Pancreas (tissue), 10 donors: ENCODE measurements around the gene SH2D1B. TPM values are rescaled to one million over a fixed set of nuclear protein-coding genes. Genes with fewer than 3 reads are reported as not detected.

Experiments
- ATAC-seq, 4 donors: fragments of 200-7000 bp; cut with Tn5 transposase; one replicate each; pipeline versions ENCODE4 v1.8.0 to v1.9.1; 2020; ENCODE audit warnings: mild to moderate bottlenecking in 4 of 4, moderate library complexity in 4 of 4
- DNase-seq, 6 donors: peaks; one replicate each; pipeline ENCODE4 v3.0.0-alpha.2; 2020
- FAIRE-seq: peaks from 2 replicates; lab custom pipeline; 2012; peaks lifted over from hg19 to GRCh38; lab: Jason Lieb, UNC
- H3K27ac ChIP-seq, 4 donors: fragments of 200-600 bp; sonication (generic); 1 replicate in 3 of 4; 2 replicates in 1 of 4; pipeline versions ENCODE4 v1.5.0 to v1.8.0; 2020
- H3K27me3 ChIP-seq, 4 donors: fragments of 200-600 bp; one replicate each; pipeline ENCODE4 v1.8.0; 2021
- H3K36me3 ChIP-seq, 3 donors: fragments of 200-600 bp; sonication (generic) in 1 of 3; one replicate each; pipeline versions ENCODE4 v1.5.0 to v1.8.0; 2020 to 2021
- H3K4me1 ChIP-seq, 3 donors: fragments of 200-600 bp; one replicate each; pipeline ENCODE4 v1.8.0; 2021
- H3K4me3 ChIP-seq, 4 donors: fragments of 200-600 bp; sonication (generic) in 2 of 4; one replicate each; pipeline versions ENCODE4 v1.5.0 to v1.8.0; 2020 to 2021
- H3K9me3 ChIP-seq, 4 donors: fragments of 200-600 bp; one replicate each; pipeline ENCODE4 v1.8.0; 2021
- WGBS, 2 donors: extraction: QIAGEN DNeasy Blood & Tissue Kit; methylation state at CpG; one replicate each; pipeline ENCODE4 v1.1.7; 2013; 5-methylcytosine and 5-hydroxymethylcytosine counted together
- intact Hi-C, 3 donors: fragments of 100-400 bp; cut with DNase I; formaldehyde crosslinking; loops; one replicate each; pipeline versions ENCODE4 v1.11.1 to v1.14.2; 2022
- polyA plus RNA-seq, 2 donors: library from polyadenylated mRNA; stranded (reverse); fragments of 200-250 nt; gene quantifications; one replicate each; pipeline ENCODE4 v1.2.3, GENCODE V29; 2013
- total RNA-seq, 6 donors: library from RNA; stranded (reverse); fragmentation: NEBNext Ultra II Directional in 4 of 6; extraction: Animal tissue kit (Norgen Biotek cat#: 25700) in 4 of 6; gene quantifications; one replicate each; pipeline versions ENCODE4 v1.2.1 to v1.2.4, GENCODE V29; 2021 to 2023
- TF ChIP-seq, protein P1 (sequence below), 4 donors: fragments of 200-600 bp; sonication (generic) in 3 of 4; IDR thresholded peaks; one replicate each; pipeline versions ENCODE4 v1.5.0 to v1.8.0; 2021; ENCODE audit warnings: antibody characterized with exemption in 4 of 4
- donor health status: healthy with polysubstance abuse.
- donor health status: DM: no; HTN: no; CAD: no; lungs with moderate emphysema.
- donor health status: DM: no; HTN: no; CAD: no.
- donor health status: control.
- donor health status: control.
- donor health status: Bipolar disorder and iron deficiency.
- donor health status: DM: yes; HTN: yes; CAD: no.
- donor health status: DM: no; HTN: no; CAD: no.
- donor health status: DM: no; HTN: no; CAD: no.
- donor health status: DM: yes; HTN: yes; CAD: no.

SH2D1B gene
- total and polyA plus RNA-seq, 8 donors, result 0.06 TPM; not detected in 7

DNA sequence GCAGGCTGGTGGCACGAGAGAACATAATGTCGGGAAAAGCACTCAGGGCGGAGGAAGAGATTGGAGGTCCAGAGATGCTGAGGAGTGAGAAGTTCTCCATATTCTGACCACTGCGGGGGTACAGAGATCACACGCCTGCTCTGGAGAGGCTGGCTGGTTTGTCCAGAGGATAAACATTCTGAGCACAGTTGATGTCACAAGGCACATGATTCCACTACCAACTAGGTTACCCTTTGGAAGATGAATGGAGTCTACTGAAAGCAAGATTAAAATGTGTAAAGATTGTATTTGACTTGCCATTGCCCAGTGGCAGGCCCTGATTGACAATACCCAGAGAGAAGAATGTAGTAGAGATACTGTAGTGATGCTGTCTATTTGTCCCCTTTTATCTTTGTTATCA, 35.2 kb downstream of the SH2D1B start, which contains the start of gene SPATA46:
Gene SPATA46, minus strand, starts transcription at position 164 of the 400 bp plus-strand sequence. Its CDS starts 64 bp downstream, at position 100.
- no peaks in the 10 kb centered on the region for H3K9me3 ChIP-seq
- no peak within 1 kb of the TSS for H3K4me3 ChIP-seq
- no peaks in the 10 kb centered on the region for H3K36me3 ChIP-seq
- no peaks in the 10 kb centered on the region for H3K4me1 ChIP-seq
- ATAC-seq (no peak), DNase-seq (no peak), FAIRE-seq (no peak)
- H3K27ac ChIP-seq, result no peak within 1 kb of the TSS
- intact Hi-C loops, result no loop called here
- TF ChIP-seq, protein P1, sequence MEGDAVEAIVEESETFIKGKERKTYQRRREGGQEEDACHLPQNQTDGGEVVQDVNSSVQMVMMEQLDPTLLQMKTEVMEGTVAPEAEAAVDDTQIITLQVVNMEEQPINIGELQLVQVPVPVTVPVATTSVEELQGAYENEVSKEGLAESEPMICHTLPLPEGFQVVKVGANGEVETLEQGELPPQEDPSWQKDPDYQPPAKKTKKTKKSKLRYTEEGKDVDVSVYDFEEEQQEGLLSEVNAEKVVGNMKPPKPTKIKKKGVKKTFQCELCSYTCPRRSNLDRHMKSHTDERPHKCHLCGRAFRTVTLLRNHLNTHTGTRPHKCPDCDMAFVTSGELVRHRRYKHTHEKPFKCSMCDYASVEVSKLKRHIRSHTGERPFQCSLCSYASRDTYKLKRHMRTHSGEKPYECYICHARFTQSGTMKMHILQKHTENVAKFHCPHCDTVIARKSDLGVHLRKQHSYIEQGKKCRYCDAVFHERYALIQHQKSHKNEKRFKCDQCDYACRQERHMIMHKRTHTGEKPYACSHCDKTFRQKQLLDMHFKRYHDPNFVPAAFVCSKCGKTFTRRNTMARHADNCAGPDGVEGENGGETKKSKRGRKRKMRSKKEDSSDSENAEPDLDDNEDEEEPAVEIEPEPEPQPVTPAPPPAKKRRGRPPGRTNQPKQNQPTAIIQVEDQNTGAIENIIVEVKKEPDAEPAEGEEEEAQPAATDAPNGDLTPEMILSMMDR (IDR thresholded peaks at IDR 0.05), result no peak
- WGBS, 2 donors, result 93 to 97% methylated on average over 5 of the region's 5 CpGs
- H3K27me3 ChIP-seq, result no peaks in the 10 kb centered on the region

DNA sequence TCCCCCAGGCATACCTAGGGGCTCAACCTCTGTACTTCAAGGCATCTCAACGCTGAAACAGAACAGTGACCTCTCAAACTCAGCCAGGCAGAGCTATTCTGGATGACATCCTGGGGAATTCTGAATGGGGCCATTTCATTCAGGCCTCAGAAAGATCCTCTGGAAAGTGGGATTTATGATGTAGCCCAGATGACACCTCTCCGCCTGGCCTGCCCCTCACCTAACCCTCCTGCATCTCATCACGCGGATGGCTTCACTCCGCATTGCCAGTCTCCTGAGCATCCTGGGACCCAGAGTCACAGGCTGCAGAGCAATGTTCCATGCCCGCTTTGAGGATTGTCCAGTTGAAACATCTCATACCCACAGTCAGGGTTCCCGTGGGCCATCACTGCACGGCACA, 36.5 kb downstream of the SH2D1B start:
- no peaks in the 10 kb centered on the region for H3K4me1 ChIP-seq
- no peaks in the 10 kb centered on the region for H3K36me3 ChIP-seq
- no peak overlapping the region for H3K27ac ChIP-seq
- H3K9me3 ChIP-seq, result no peaks in the 10 kb centered on the region
- TF ChIP-seq, protein P1 (IDR thresholded peaks at IDR 0.05), result no peak
- H3K4me3 ChIP-seq, result no peak overlapping the region
- 82 to 86% methylated on average over 8 of the region's 8 CpGs for WGBS, 2 donors
- FAIRE-seq (no peak), ATAC-seq (no peak), DNase-seq (no peak)
- no peaks in the 10 kb centered on the region for H3K27me3 ChIP-seq
- intact Hi-C loops, result no loop called here

DNA sequence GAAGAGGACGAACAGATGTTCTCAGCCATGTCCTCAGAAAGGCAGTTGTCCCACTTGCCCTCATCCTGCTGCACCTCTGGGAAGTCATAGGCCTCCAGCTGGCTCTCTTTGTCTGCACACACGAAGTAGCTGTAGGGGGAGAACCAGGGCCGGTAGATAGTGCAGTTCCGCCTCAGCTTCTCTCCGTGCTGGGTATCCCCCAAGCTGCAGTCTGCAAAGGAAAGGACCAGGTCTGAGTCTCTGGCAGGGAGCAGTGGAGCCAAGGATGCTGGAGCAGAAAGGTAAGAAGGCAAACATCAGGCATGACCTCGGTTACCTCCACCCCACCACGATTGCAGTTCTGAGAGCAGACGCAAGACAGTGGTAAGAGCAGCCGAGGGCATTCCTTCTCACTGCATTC, 37.5 kb downstream of the SH2D1B start:
- intact Hi-C loops, result no loop called here
- TF ChIP-seq, protein P1 (IDR thresholded peaks at IDR 0.05), result no peak

DNA sequence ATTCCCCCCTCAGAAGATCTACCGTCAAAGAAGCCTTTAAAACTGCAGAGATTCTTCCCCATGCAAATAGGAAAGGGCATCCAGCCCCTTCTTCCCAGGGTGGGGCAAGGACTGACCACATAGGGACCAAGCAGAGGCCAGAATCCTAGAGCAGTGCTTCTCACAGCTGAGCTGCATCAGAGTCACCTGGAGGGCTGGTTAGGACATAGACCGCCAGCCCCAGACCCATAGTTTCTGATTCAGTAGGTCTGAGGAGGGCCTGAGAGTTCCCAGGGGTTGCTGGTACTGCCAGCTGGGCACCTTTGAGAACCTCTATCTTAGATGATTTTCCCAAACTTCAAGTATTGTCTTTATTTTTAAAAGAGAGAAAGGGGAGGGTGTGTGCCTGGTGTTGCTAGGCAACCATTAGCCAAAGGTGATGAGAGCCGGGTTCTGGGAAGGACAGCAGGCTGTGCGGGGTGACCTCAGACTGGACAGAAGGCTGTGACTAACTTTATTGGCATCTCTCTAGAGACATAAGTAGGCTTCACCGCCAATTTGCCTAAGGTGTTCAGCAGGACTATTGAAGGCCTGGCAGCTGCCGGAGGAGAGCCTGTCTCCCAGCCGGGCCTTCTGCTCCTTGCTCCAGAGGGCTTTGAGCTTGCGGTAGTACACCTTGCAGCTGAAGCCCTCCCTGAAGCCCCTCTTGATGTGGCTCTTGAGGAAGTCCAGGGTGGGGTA, 38.2 kb downstream of the SH2D1B start:
- intact Hi-C loops, result no loop called here
- H3K9me3 ChIP-seq, result no peaks in the 10 kb centered on the region
- FAIRE-seq, result no peak

More for the DNA sequence above, 37.5 kb downstream of the SH2D1B start:
- FAIRE-seq (no peak), DNase-seq (no peak), ATAC-seq (no peak)
- Histone ChIP-seq H3K4me1 (no peaks in the 10 kb centered on the region), H3K27ac (no peak overlapping the region), H3K4me3 (no peak overlapping the region), H3K9me3 (no peaks in the 10 kb centered on the region), H3K27me3 (no peaks in the 10 kb centered on the region), H3K36me3 (no peaks in the 10 kb centered on the region)
- 88% methylated on average over 9 of the region's 9 CpGs for WGBS, 2 donors

More for the DNA sequence above, 38.2 kb downstream of the SH2D1B start:
- ATAC-seq (no peak), DNase-seq (no peak)
- Histone ChIP-seq H3K27ac (no peak overlapping the region), H3K4me1 (no peaks in the 10 kb centered on the region), H3K27me3 (no peaks in the 10 kb centered on the region), H3K36me3 (no peaks in the 10 kb centered on the region), H3K4me3 (no peak overlapping the region)
- 92 to 94% methylated on average over 8 of the region's 8 CpGs for WGBS, 2 donors
- TF ChIP-seq, protein P1 (IDR thresholded peaks at IDR 0.05), result no peak
